ENCODE results near the gene RIMS4. TPM values are rescaled to one million over a fixed set of nuclear protein-coding genes. Genes with fewer than 3 reads are reported as not detected.

Gene RIMS4
- polyA plus RNA-seq, 2 donors: 0.04 to 0.05 TPM

DNA sequence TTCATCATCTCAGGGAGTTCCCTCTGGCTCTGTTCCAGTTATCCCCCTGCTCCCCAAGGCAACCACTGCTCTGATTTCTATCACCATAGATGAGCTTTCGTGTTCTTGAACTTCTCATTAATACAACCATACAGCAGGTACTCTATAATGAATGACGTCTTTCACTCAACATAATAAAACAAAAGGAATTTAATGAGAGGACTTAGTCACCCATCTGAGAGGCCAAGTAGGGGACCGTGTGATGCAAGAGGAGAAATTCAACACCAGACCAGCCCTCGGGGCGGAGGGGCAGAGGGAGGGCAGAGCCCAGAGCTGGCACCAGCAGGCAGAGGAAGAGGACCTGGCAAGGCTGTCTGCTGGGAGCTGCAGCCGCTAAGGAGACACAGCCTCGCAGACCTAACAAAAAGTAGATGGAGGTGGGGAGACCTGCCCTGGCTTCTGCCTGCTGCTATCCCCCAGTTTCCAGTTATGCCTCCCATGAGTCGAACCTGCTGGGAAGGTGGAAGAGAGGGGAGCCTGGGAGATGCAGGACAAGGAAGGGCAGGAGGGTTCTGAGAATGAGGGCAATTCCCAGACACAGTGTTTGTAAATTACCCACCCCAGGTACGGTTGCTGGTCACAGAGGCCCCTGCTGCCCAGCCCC, 81.4 kb downstream of the RIMS4 start:
- H3K27ac ChIP-seq (ENCODE audit: low read depth in 2 of 2, low read length in 1 of 2): no peak overlapping the region
- H3K4me3 ChIP-seq (ENCODE audit: low read depth in 1 of 2, low read length in 2 of 2): no peak overlapping the region
- H3K4me1 ChIP-seq (ENCODE audit: control insufficient read depth in 2 of 2, insufficient read depth in 2 of 2, low read length in 1 of 2): peaks cover 2 to 3% of the 10 kb centered on the region in 2 donors
- whole genome bisulfite sequencing, 2 donors: 19 to 25% methylated on average over 9 of the region's 9 CpGs
- no peaks in the 10 kb centered on the region for H3K9me3 ChIP-seq (ENCODE audit: control insufficient read depth in 2 of 2, insufficient read depth in 1 of 2, low read depth in 1 of 2, low read length in 1 of 2)
- no peaks in the 10 kb centered on the region for H3K27me3 ChIP-seq (ENCODE audit: control insufficient read depth in 1 of 2, insufficient read depth in 2 of 2, low read length in 2 of 2)
- no peaks in the 10 kb centered on the region for H3K36me3 ChIP-seq (ENCODE audit: control insufficient read depth in 2 of 2, insufficient read depth in 2 of 2, low read length in 1 of 2)

- WGBS, 2 donors: 62 to 66% methylated on average over 2 of the region's 2 CpGs
- H3K4me1 ChIP-seq (ENCODE audit: control insufficient read depth in 2 of 2, insufficient read depth in 2 of 2, low read length in 1 of 2): peaks cover 2 to 3% of the 10 kb centered on the region in 2 donors
- no peaks in the 10 kb centered on the region for H3K9me3 ChIP-seq (ENCODE audit: control insufficient read depth in 2 of 2, insufficient read depth in 1 of 2, low read depth in 1 of 2, low read length in 1 of 2)
- no peaks in the 10 kb centered on the region for H3K27me3 ChIP-seq (ENCODE audit: control insufficient read depth in 1 of 2, insufficient read depth in 2 of 2, low read length in 2 of 2)
- no peak overlapping the region for H3K4me3 ChIP-seq (ENCODE audit: low read depth in 1 of 2, low read length in 2 of 2)
- no peaks in the 10 kb centered on the region for H3K36me3 ChIP-seq (ENCODE audit: control insufficient read depth in 2 of 2, insufficient read depth in 2 of 2, low read length in 1 of 2)
- no peak overlapping the region for H3K27ac ChIP-seq (ENCODE audit: low read depth in 2 of 2, low read length in 1 of 2)
These were observed 82.7 kb downstream of the RIMS4 start for GRCh38 chr20:44727651-44728050.

- H3K4me3 ChIP-seq (ENCODE audit: low read depth in 1 of 2, low read length in 2 of 2): no peak overlapping the region
- no peaks in the 10 kb centered on the region for H3K9me3 ChIP-seq (ENCODE audit: control insufficient read depth in 2 of 2, insufficient read depth in 1 of 2, low read depth in 1 of 2, low read length in 1 of 2)
- 89% methylated on average over 11 of the region's 11 CpGs for WGBS, 2 donors
- H3K36me3 ChIP-seq (ENCODE audit: control insufficient read depth in 2 of 2, insufficient read depth in 2 of 2, low read length in 1 of 2): no peaks in the 10 kb centered on the region
- H3K4me1 ChIP-seq (ENCODE audit: control insufficient read depth in 2 of 2, insufficient read depth in 2 of 2, low read length in 1 of 2): peaks cover 2 to 3% of the 10 kb centered on the region in 2 donors
- H3K27me3 ChIP-seq (ENCODE audit: control insufficient read depth in 1 of 2, insufficient read depth in 2 of 2, low read length in 2 of 2): no peaks in the 10 kb centered on the region
- no peak overlapping the region for H3K27ac ChIP-seq (ENCODE audit: low read depth in 2 of 2, low read length in 1 of 2)
These were observed 83.3 kb downstream of the RIMS4 start for GRCh38 chr20:44727039-44727438.

- H3K27ac ChIP-seq (ENCODE audit: low read depth in 2 of 2, low read length in 1 of 2): no peak overlapping the region
- WGBS, 2 donors: 72 to 80% methylated on average over 5 of the region's 5 CpGs
- no peaks in the 10 kb centered on the region for H3K27me3 ChIP-seq (ENCODE audit: control insufficient read depth in 1 of 2, insufficient read depth in 2 of 2, low read length in 2 of 2)
These were observed 84.5 kb downstream of the RIMS4 start for GRCh38 chr20:44725837-44726236.

DNA sequence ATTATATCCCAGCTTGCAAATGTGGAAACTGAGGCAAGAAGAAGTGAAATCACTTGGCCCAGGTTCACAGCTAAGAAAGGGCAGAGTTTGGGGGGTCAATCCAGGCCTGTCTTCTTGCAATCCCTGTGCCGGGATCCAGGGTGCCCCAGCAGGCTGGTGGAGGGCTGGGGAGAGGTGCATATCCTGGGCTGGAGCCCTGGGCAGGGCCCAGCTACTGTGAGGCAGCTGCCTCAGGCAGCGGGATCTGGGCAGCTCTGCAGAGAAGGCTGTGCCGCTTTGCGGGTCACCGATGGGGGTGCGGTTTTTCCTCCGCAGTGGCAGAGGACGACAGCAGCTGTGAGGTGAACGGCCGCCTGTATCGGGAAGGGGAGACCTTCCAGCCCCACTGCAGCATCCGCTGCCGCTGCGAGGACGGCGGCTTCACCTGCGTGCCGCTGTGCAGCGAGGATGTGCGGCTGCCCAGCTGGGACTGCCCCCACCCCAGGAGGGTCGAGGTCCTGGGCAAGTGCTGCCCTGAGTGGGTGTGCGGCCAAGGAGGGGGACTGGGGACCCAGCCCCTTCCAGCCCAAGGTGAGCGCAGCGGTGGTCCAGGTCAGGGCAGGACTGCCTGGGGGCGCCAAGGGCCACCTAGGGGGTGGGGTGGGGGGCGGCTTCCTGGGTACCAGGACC, 85.8 kb downstream of the RIMS4 start:
- Histone ChIP-seq H3K27ac (ENCODE audit: low read depth in 2 of 2, low read length in 1 of 2) (no peak overlapping the region), H3K4me1 (ENCODE audit: control insufficient read depth in 2 of 2, insufficient read depth in 2 of 2, low read length in 1 of 2) (peaks cover 2 to 8% of the 10 kb centered on the region in 2 donors), H3K36me3 (ENCODE audit: control insufficient read depth in 2 of 2, insufficient read depth in 2 of 2, low read length in 1 of 2) (no peaks in the 10 kb centered on the region), H3K9me3 (ENCODE audit: control insufficient read depth in 2 of 2, insufficient read depth in 1 of 2, low read depth in 1 of 2, low read length in 1 of 2) (no peaks in the 10 kb centered on the region), H3K27me3 (ENCODE audit: control insufficient read depth in 1 of 2, insufficient read depth in 2 of 2, low read length in 2 of 2) (no peaks in the 10 kb centered on the region), H3K4me3 (ENCODE audit: low read depth in 1 of 2, low read length in 2 of 2) (no peak overlapping the region)
- WGBS, 2 donors: 54 to 66% methylated on average over 26 of the region's 26 CpGs

More at GRCh38 chr20:44725837-44726236, 84.5 kb downstream of the RIMS4 start:
- no peak overlapping the region for H3K4me3 ChIP-seq (ENCODE audit: low read depth in 1 of 2, low read length in 2 of 2)
- H3K9me3 ChIP-seq (ENCODE audit: control insufficient read depth in 2 of 2, insufficient read depth in 1 of 2, low read depth in 1 of 2, low read length in 1 of 2): no peaks in the 10 kb centered on the region
- H3K4me1 ChIP-seq (ENCODE audit: control insufficient read depth in 2 of 2, insufficient read depth in 2 of 2, low read length in 1 of 2): peaks cover 2 to 3% of the 10 kb centered on the region in 2 donors
- H3K36me3 ChIP-seq (ENCODE audit: control insufficient read depth in 2 of 2, insufficient read depth in 2 of 2, low read length in 1 of 2): no peaks in the 10 kb centered on the region

DNA sequence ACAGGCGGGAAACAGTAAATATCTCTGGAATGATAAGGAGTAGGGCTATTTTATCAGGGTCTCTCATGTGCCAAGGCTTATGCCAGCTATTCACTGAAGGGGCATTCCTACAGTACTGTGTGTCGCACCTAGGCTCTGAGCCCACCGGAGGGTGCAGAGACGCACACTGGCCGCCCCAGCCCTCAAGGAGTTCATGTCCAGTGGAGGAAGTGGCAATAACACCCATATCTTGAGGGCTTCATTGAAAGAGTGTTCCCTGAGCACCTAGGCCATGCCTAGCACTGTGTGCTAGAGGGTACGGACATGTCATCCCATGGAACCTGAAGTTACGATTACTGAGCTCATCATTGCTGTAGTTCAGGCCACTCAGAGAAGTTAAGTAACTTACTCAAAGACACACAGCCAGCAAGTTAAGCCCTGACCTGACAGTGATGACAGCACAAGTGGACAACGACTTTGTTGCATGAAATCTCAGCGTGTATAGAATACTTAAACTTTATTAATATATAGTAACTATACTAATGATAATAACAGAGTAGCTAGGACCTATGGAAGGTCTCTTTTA, 86.5 kb downstream of the RIMS4 start:
- Histone ChIP-seq H3K36me3 (ENCODE audit: control insufficient read depth in 2 of 2, insufficient read depth in 2 of 2, low read length in 1 of 2) (no peaks in the 10 kb centered on the region), H3K27me3 (ENCODE audit: control insufficient read depth in 1 of 2, insufficient read depth in 2 of 2, low read length in 2 of 2) (no peaks in the 10 kb centered on the region), H3K4me1 (ENCODE audit: control insufficient read depth in 2 of 2, insufficient read depth in 2 of 2, low read length in 1 of 2) (peaks cover 0 to 6% of the 10 kb centered on the region in 2 donors), H3K9me3 (ENCODE audit: control insufficient read depth in 2 of 2, insufficient read depth in 1 of 2, low read depth in 1 of 2, low read length in 1 of 2) (no peaks in the 10 kb centered on the region), H3K27ac (ENCODE audit: low read depth in 2 of 2, low read length in 1 of 2) (no peak overlapping the region), H3K4me3 (ENCODE audit: low read depth in 1 of 2, low read length in 2 of 2) (no peak overlapping the region)
- WGBS, 2 donors: 94 to 96% methylated on average over 9 of the region's 9 CpGs

GRCh38 chr20:44723391-44723790, 87.0 kb downstream of the RIMS4 start:
- H3K4me1 ChIP-seq (ENCODE audit: control insufficient read depth in 2 of 2, insufficient read depth in 2 of 2, low read length in 1 of 2): peaks cover 0 to 5% of the 10 kb centered on the region in 2 donors
- 66 to 67% methylated on average over 7 of the region's 7 CpGs for WGBS, 2 donors
- no peaks in the 10 kb centered on the region for H3K9me3 ChIP-seq (ENCODE audit: control insufficient read depth in 2 of 2, insufficient read depth in 1 of 2, low read depth in 1 of 2, low read length in 1 of 2)
- H3K27ac ChIP-seq (ENCODE audit: low read depth in 2 of 2, low read length in 1 of 2): no peak overlapping the region
- H3K27me3 ChIP-seq (ENCODE audit: control insufficient read depth in 1 of 2, insufficient read depth in 2 of 2, low read length in 2 of 2): no peaks in the 10 kb centered on the region
- H3K4me3 ChIP-seq (ENCODE audit: low read depth in 1 of 2, low read length in 2 of 2): no peak overlapping the region
- H3K36me3 ChIP-seq (ENCODE audit: control insufficient read depth in 2 of 2, insufficient read depth in 2 of 2, low read length in 1 of 2): no peaks in the 10 kb centered on the region

- no peak overlapping the region for H3K4me3 ChIP-seq (ENCODE audit: low read depth in 1 of 2, low read length in 2 of 2)
- H3K27ac ChIP-seq (ENCODE audit: low read depth in 2 of 2, low read length in 1 of 2): no peak overlapping the region
- peaks cover 0 to 6% of the 10 kb centered on the region in 2 donors for H3K4me1 ChIP-seq (ENCODE audit: control insufficient read depth in 2 of 2, insufficient read depth in 2 of 2, low read length in 1 of 2)
- no peaks in the 10 kb centered on the region for H3K9me3 ChIP-seq (ENCODE audit: control insufficient read depth in 2 of 2, insufficient read depth in 1 of 2, low read depth in 1 of 2, low read length in 1 of 2)
- WGBS, 2 donors: 84 to 88% methylated on average over 2 of the region's 2 CpGs
- H3K36me3 ChIP-seq (ENCODE audit: control insufficient read depth in 2 of 2, insufficient read depth in 2 of 2, low read length in 1 of 2): no peaks in the 10 kb centered on the region
- no peaks in the 10 kb centered on the region for H3K27me3 ChIP-seq (ENCODE audit: control insufficient read depth in 1 of 2, insufficient read depth in 2 of 2, low read length in 2 of 2)
These were observed 87.4 kb downstream of the RIMS4 start for GRCh38 chr20:44722990-44723389.

DNA sequence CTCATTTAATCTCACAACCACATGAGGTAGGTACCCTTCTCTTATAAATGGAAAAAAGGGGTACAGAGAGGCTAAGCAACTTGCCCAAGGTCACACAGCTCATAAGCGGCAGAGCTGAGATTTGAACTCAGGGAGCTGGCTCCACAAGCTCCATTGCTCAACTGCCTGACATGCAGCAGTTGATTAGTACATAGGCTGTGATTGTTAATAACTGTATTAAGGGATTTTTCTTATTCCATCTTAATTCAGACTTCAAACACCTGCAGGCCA, 88.6 kb downstream of the RIMS4 start:
- peaks cover 0 to 13% of the 10 kb centered on the region in 2 donors for H3K4me1 ChIP-seq (ENCODE audit: control insufficient read depth in 2 of 2, insufficient read depth in 2 of 2, low read length in 1 of 2)
- H3K27ac ChIP-seq (ENCODE audit: low read depth in 2 of 2, low read length in 1 of 2): no peak overlapping the region
- WGBS, 2 donors: 87 to 96% methylated on average over 1 of the region's 1 CpG
- H3K4me3 ChIP-seq (ENCODE audit: low read depth in 1 of 2, low read length in 2 of 2): no peak overlapping the region
- H3K36me3 ChIP-seq (ENCODE audit: control insufficient read depth in 2 of 2, insufficient read depth in 2 of 2, low read length in 1 of 2): no peaks in the 10 kb centered on the region
- no peaks in the 10 kb centered on the region for H3K9me3 ChIP-seq (ENCODE audit: control insufficient read depth in 2 of 2, insufficient read depth in 1 of 2, low read depth in 1 of 2, low read length in 1 of 2)
- H3K27me3 ChIP-seq (ENCODE audit: control insufficient read depth in 1 of 2, insufficient read depth in 2 of 2, low read length in 2 of 2): no peaks in the 10 kb centered on the region

All from esophagus (tissue), 2 donors.